OCI-LY3 (cell line): Measurements from ENCODE around the gene UBL4A.

Experiments
- H2AFZ ChIP-seq: fragments of 200-600, 300-600 bp; shearing (Covaris generic); 2 replicates; pipeline ENCODE4 v1.6.0; 2014; ENCODE audit warnings: antibody characterized with exemption, low read depth, low read length
- H3K27ac ChIP-seq: fragments of 200-600, 300-600 bp; sonication (generic); 2 replicates; pipeline ENCODE4 v1.5.1; 2014; ENCODE audit warnings: mild to moderate bottlenecking, low read length, moderate library complexity, mixed read lengths
- H3K27me3 ChIP-seq: fragments of 200-600, 300-600 bp; sonication (generic); 2 replicates; pipeline ENCODE4 v1.6.1; 2014; ENCODE audit warnings: low read depth, low read length, mixed read lengths
- H3K36me3 ChIP-seq: fragments of 200-600, 300-600 bp; sonication (generic); replicated peaks from 2 replicates; pipeline ENCODE3; 2014; ENCODE audit warnings: low read depth, low read length, mixed read lengths
- H3K4me1 ChIP-seq: fragments of 300-600, 200-600 bp; sonication (generic); 2 replicates; pipeline ENCODE4 v1.6.1; 2014; ENCODE audit warnings: low read length, mixed read lengths
- H3K4me2 ChIP-seq: fragments of 200-600, 300-600 bp; sonication (generic); 2 replicates; pipeline ENCODE4 v1.6.1; 2014; ENCODE audit warnings: low read length, mixed read lengths
- H3K4me3 ChIP-seq: fragments of 300-600, 200-600 bp; sonication (generic); 2 replicates; pipeline ENCODE4 v1.5.1; 2014; ENCODE audit warnings: antibody characterized with exemption, mild to moderate bottlenecking, low read length, moderate library complexity
- H3K79me2 ChIP-seq: fragments of 300-600, 200-600 bp; shearing (Covaris generic); 2 replicates; pipeline ENCODE4 v1.6.1; 2014; ENCODE audit warnings: mild to moderate bottlenecking, low read length, mixed read lengths
- H3K9ac ChIP-seq: fragments of 300-600, 200-600 bp; shearing (Covaris generic); 2 replicates; pipeline ENCODE4 v1.6.0; 2014; ENCODE audit warnings: mild to moderate bottlenecking, low read length, moderate library complexity
- H3K9me3 ChIP-seq: fragments of 200-600, 300-600 bp; shearing (Covaris generic); 2 replicates; pipeline ENCODE4 v1.6.1; 2014; ENCODE audit warnings: low read length, mixed read lengths; ENCODE audit not compliant: insufficient read depth
- H4K20me1 ChIP-seq: fragments of 200-600, 300-600 bp; sonication (generic); 2 replicates; pipeline ENCODE4 v1.6.1; 2016; ENCODE audit warnings: low read length, mixed read lengths; ENCODE audit not compliant: insufficient read depth
- EZH2phosphoT487 ChIP-seq: fragments of 200-600 bp; shearing (Covaris generic); IDR thresholded peaks from 2 replicates; pipeline ENCODE4 v1.6.1; 2018; ENCODE audit warnings: antibody characterized with exemption, mixed run types, low read depth
- TF ChIP-seq, protein P1 (sequence below): fragments of 200-600, 300-600 bp; sonication (generic); IDR thresholded peaks from 2 replicates; pipeline ENCODE4 v1.5.1; 2014; ENCODE audit warnings: antibody characterized with exemption, low read length, low read depth

The UBL4A gene

DNA sequence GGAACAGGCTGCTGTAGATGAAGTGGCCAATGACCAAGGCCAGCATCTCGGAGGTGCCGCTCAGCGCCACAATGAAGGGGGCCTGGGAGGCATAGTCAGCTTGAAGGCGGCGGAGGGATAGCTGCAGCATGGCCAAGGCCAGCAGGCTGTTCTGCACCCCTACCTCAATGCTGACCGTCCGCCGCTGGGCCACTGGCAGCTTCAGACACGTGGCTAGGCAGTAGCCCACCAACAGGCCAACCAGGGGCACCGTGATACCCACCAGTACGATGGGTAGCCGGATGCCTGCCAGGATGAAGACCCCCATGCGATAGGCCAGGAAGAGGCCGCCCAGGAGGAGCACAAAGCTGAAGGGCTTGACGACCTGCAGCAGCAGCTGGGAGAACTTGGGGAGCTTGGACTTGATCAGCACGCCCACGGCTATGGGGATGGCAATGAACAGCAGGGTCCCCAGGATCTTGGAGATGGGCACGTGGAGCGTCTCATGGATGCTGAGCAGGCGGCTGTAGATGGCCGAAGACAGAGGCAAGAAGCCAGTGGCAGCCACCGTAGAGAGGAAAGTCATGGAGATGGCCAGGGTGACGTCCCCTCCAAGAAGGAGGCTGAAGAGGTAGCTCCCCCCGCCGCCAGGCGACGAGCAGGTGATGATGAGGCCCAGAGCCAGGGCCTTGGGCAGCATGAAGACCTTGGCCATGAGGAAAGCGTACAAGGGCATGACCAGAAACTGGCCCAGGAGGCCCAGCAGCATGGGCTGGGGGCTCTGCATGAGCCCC, 1.3 kb upstream of the UBL4A start:
- Histone ChIP-seq H4K20me1 (no peaks in the 10 kb centered on the region), H3K9me3 (no peaks in the 10 kb centered on the region), H3K4me1 (peaks cover 18% of the 10 kb centered on the region), H3K4me2 (peak overlapping the region; percentile 95; the same call in 1 of the 2 replicates), H3K27ac (no peak overlapping the region), H3K36me3 (peaks cover 19% of the 10 kb centered on the region), H3K4me3 (no peak overlapping the region), H3K9ac (no peak overlapping the region), H2AFZ (no peak overlapping the region), H3K27me3 (no peaks in the 10 kb centered on the region), H3K79me2 (peaks cover 24% of the 10 kb centered on the region)
- TF ChIP-seq EZH2phosphoT487: no peak
- TF ChIP-seq, protein P1, sequence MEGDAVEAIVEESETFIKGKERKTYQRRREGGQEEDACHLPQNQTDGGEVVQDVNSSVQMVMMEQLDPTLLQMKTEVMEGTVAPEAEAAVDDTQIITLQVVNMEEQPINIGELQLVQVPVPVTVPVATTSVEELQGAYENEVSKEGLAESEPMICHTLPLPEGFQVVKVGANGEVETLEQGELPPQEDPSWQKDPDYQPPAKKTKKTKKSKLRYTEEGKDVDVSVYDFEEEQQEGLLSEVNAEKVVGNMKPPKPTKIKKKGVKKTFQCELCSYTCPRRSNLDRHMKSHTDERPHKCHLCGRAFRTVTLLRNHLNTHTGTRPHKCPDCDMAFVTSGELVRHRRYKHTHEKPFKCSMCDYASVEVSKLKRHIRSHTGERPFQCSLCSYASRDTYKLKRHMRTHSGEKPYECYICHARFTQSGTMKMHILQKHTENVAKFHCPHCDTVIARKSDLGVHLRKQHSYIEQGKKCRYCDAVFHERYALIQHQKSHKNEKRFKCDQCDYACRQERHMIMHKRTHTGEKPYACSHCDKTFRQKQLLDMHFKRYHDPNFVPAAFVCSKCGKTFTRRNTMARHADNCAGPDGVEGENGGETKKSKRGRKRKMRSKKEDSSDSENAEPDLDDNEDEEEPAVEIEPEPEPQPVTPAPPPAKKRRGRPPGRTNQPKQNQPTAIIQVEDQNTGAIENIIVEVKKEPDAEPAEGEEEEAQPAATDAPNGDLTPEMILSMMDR: no peak

DNA sequence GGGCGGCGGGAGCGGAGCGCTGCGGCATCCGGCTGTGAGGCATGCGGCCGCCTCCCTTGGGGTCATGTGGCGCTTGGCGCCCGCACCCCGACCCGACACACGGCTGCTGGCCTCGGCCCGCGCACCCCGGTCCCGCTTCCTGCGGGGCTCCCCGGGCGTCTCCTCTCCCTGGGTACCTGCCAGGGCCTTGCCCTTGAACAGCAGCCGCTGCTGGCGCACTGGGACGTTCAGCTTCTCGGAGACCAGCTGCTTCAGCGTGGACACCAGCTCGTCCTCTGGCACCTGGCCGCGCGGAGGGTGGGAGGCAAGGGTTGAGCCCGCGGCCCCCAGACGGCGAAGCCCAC, 391 bp downstream of the UBL4A start:
- peaks cover 24% of the 10 kb centered on the region for H3K79me2 ChIP-seq
- H2AFZ ChIP-seq: no peak overlapping the region
- H3K36me3 ChIP-seq: peaks cover 19% of the 10 kb centered on the region
- H3K4me3 ChIP-seq: peak overlapping the region; percentile 98
- H4K20me1 ChIP-seq: no peaks in the 10 kb centered on the region
- H3K9me3 ChIP-seq: no peaks in the 10 kb centered on the region
- peak overlapping the region; percentile 94 for H3K4me2 ChIP-seq
- peak overlapping the region; percentile 62 for H3K27ac ChIP-seq
- TF ChIP-seq, protein P1: no peak
- no peak for TF ChIP-seq EZH2phosphoT487
- H3K9ac ChIP-seq: peak overlapping the region; percentile 95
- peaks cover 28% of the 10 kb centered on the region for H3K4me1 ChIP-seq
- H3K27me3 ChIP-seq: no peaks in the 10 kb centered on the region

DNA sequence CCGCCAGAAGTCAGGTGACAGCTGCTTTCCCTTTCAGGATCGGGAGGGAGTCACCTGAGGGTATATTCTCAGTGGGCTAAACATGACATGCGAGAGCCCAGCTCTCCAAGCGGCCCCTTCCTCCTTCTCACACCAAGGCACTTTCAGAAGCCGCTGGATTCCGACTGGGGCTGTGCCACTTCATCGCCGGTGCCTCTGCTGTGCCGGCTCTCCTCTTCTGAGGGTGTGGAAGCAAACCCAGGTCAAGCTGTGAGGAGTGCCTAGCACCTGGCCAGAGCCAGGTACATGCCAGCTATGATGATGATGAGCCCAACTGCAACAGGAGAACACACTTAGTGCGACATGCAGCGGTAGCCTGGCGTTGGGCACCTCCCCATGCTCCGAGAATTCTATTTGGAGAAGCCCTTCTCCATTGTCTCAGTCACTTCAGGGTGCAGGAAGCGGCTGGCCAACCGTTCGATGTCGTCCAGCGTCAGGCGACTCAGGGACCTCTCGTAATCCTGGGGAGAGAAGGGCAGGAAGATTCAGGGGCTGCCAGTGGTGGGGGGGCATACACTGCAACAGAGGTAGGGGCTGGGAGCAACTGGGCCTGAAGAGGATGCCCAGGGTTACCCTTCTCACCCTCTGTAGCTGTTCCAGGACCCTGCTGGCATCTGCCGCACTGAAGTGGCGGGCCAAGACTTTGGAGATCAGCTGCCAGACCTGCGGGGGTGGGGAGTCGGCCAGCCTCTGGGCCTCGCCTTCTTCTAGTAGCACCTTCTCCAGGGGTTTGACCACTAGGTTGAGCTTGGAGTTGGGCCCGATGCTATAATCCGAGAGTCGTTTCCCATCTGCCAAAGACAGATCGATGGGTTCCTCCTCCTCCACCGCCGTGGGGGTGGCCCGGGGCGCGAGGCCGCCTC, 1.0 kb downstream of the UBL4A start:
- H2AFZ ChIP-seq: no peak overlapping the region
- H4K20me1 ChIP-seq: no peaks in the 10 kb centered on the region
- H3K27me3 ChIP-seq: no peaks in the 10 kb centered on the region
- TF ChIP-seq, protein P1: no peak
- TF ChIP-seq EZH2phosphoT487: no peak
- peaks cover 19% of the 10 kb centered on the region for H3K36me3 ChIP-seq
- H3K79me2 ChIP-seq: peaks cover 24% of the 10 kb centered on the region
- H3K9me3 ChIP-seq: no peaks in the 10 kb centered on the region
- peak overlapping the region; percentile 62 for H3K27ac ChIP-seq
- peaks cover 28% of the 10 kb centered on the region for H3K4me1 ChIP-seq
- peak overlapping the region; percentile 95 for H3K9ac ChIP-seq
- peak overlapping the region; percentile 98 for H3K4me3 ChIP-seq
- peak overlapping the region; percentile 94 for H3K4me2 ChIP-seq
